GM21737 (cell line): ENCODE results near the gene RNF227.

ENCODE experiments used
- ATAC-seq: cut with Tn5 transposase; IDR thresholded peaks from one replicate; pipeline ENCODE4 v1.9.1; 2021; ENCODE audit warnings: mild to moderate bottlenecking, moderate library complexity; ENCODE audit not compliant: unreplicated experiment

RNF227 gene

GRCh38 chr17:7930841-7931631, 14.9 kb upstream of the RNF227 start:
- ATAC-seq: no peak

GRCh38 chr17:7929158-7930023, 13.3 kb upstream of the RNF227 start, which contains the start of gene KCNAB3:
Gene KCNAB3, minus strand, starts transcription at chr17:7929856. Its CDS starts 421 bp downstream, at chr17:7929435.
- no peak for ATAC-seq

GRCh38 chr17:7927596-7927995, 11.5 kb upstream of the RNF227 start:
- no peak for ATAC-seq

- no peak for ATAC-seq
Observed at GRCh38 chr17:7922845-7923628, 6.9 kb upstream of the RNF227 start.

GRCh38 chr17:7922269-7922844, 6.3 kb upstream of the RNF227 start:
- no peak for ATAC-seq

GRCh38 chr17:7916808-7917207, 719 bp upstream of the RNF227 start:
- ATAC-seq: no peak

- ATAC-seq: no peak
Observed at GRCh38 chr17:7916385-7916682, 245 bp upstream of the RNF227 start.

- peak; percentile 26 for ATAC-seq
Observed at GRCh38 chr17:7915179-7915610, 894 bp downstream of the RNF227 start.

- ATAC-seq: no peak
Observed at GRCh38 chr17:7912927-7913524, 3.1 kb downstream of the RNF227 start.

- no peak for ATAC-seq
Observed at GRCh38 chr17:7911116-7911515, 5.0 kb downstream of the RNF227 start.

GRCh38 chr17:7910711-7911110, 5.4 kb downstream of the RNF227 start:
- no peak for ATAC-seq

GRCh38 chr17:7910281-7910680, 5.8 kb downstream of the RNF227 start:
- no peak for ATAC-seq

GRCh38 chr17:7909089-7909488, 7.0 kb downstream of the RNF227 start:
- no peak for ATAC-seq

GRCh38 chr17:7903154-7904103, 12.7 kb downstream of the RNF227 start:
- ATAC-seq: no peak

GRCh38 chr17:7897773-7898172, 18.3 kb downstream of the RNF227 start:
- no peak for ATAC-seq

GRCh38 chr17:7897090-7897489, 19.0 kb downstream of the RNF227 start:
- no peak for ATAC-seq

GRCh38 chr17:7894866-7895265, 21.2 kb downstream of the RNF227 start:
- ATAC-seq: no peak

- no peak for ATAC-seq
Observed at GRCh38 chr17:7894226-7894625, 21.9 kb downstream of the RNF227 start.

- ATAC-seq: no peak
Observed at GRCh38 chr17:7893187-7893880, 22.8 kb downstream of the RNF227 start.
